Liver (tissue), 9 donors: ENCODE data around the gene SLC6A12. TPM values are rescaled to one million over a fixed set of nuclear protein-coding genes. Genes with fewer than 3 reads are reported as not detected.

ENCODE experiments used
- DNase-seq: peaks from one replicate; pipeline ENCODE4 v3.0.0-alpha.2; 2017; ENCODE audit warnings: low spot score
- H3K27ac ChIP-seq, 2 donors: one replicate each; pipeline ENCODE4 v1.7.0; 2013; ENCODE audit warnings: inconsistent platforms in 2 of 2, low read length in 2 of 2, control low read depth in 1 of 2, low read depth in 1 of 2, mild to moderate bottlenecking in 1 of 2
- H3K27me3 ChIP-seq, 4 donors: one replicate each; pipeline versions ENCODE4 v1.6.1 to v1.7.0; 2013; ENCODE audit warnings: low read length in 3 of 4, inconsistent platforms in 1 of 4, mild to moderate bottlenecking in 1 of 4, moderate library complexity in 1 of 4; ENCODE audit not compliant: control insufficient read depth in 4 of 4, insufficient read depth in 4 of 4
- H3K36me3 ChIP-seq, 4 donors: one replicate each; pipeline versions ENCODE4 v1.6.1 to v1.7.0; 2013; ENCODE audit warnings: low read length in 3 of 4, mild to moderate bottlenecking in 3 of 4, low read depth in 1 of 4, moderate library complexity in 1 of 4; ENCODE audit not compliant: control insufficient read depth in 4 of 4, insufficient read depth in 3 of 4
- H3K4me1 ChIP-seq, 4 donors: one replicate each; pipeline versions ENCODE4 v1.6.1 to v1.7.0; 2013; ENCODE audit warnings: low read length in 3 of 4, mild to moderate bottlenecking in 3 of 4, moderate library complexity in 1 of 4; ENCODE audit not compliant: control insufficient read depth in 4 of 4, insufficient read depth in 4 of 4
- H3K4me3 ChIP-seq, 3 donors: one replicate each; pipeline versions ENCODE4 v1.6.1 to v1.7.0; 2013; ENCODE audit warnings: low read length in 3 of 3, control low read depth in 1 of 3, low read depth in 1 of 3, mild to moderate bottlenecking in 1 of 3
- H3K9ac ChIP-seq, 2 donors: one replicate each; pipeline ENCODE4 v1.7.0; 2013; ENCODE audit warnings: low read length in 2 of 2, mild to moderate bottlenecking in 2 of 2, moderate library complexity in 2 of 2, control low read depth in 1 of 2, low read depth in 1 of 2
- H3K9me3 ChIP-seq, 4 donors: one replicate each; pipeline versions ENCODE4 v1.6.1 to v1.7.0; 2013; ENCODE audit warnings: low read length in 3 of 4; ENCODE audit not compliant: control insufficient read depth in 4 of 4
- EGR1 ChIP-seq, 2 donors: IDR thresholded peaks; 2 replicates each; pipeline ENCODE4 v1.6.1; 2016 to 2018; ENCODE audit warnings: antibody characterized with exemption in 2 of 2, low read depth in 2 of 2
- FOXA1 ChIP-seq: IDR thresholded peaks from 2 replicates; pipeline ENCODE4 v1.6.1; 2016; ENCODE audit warnings: antibody characterized with exemption
- GABPA ChIP-seq, 2 donors: IDR thresholded peaks in 1 of 2; conservative IDR thresholded peaks in 1 of 2; 2 replicates each; pipeline ENCODE4 v1.6.1; 2016; ENCODE audit warnings: antibody characterized with exemption in 2 of 2, mild to moderate bottlenecking in 1 of 2, moderate library complexity in 1 of 2
- HNF4G ChIP-seq: IDR thresholded peaks from 2 replicates; pipeline ENCODE4 v1.6.1; 2016; ENCODE audit warnings: antibody characterized with exemption
- JUND ChIP-seq, 2 donors: IDR thresholded peaks; 2 replicates each; pipeline ENCODE4 v1.6.1; 2016; ENCODE audit warnings: antibody characterized with exemption in 2 of 2
- NR2F2 ChIP-seq: IDR thresholded peaks from 2 replicates; pipeline ENCODE4 v1.6.1; 2016; ENCODE audit warnings: antibody characterized with exemption
- RAD21 ChIP-seq, 2 donors: IDR thresholded peaks; 2 replicates each; pipeline ENCODE4 v1.6.1; 2016; ENCODE audit warnings: antibody characterized with exemption in 2 of 2, mild to moderate bottlenecking in 2 of 2
- RXRA ChIP-seq, 2 donors: IDR thresholded peaks; 2 replicates each; pipeline ENCODE4 v1.6.1; 2017 to 2018; ENCODE audit warnings: antibody characterized with exemption in 2 of 2, mild to moderate bottlenecking in 1 of 2
- SP1 ChIP-seq: IDR thresholded peaks from 2 replicates; pipeline ENCODE4 v1.6.1; 2018; ENCODE audit warnings: antibody characterized with exemption, mild to moderate bottlenecking
- TAF1 ChIP-seq: conservative IDR thresholded peaks from 2 replicates; pipeline ENCODE4 v1.6.1; 2016; ENCODE audit warnings: antibody characterized with exemption, mild to moderate bottlenecking
- whole genome bisulfite sequencing: extraction: QIAGEN DNeasy Blood & Tissue Kit; methylation state at CpG from one replicate; pipeline ENCODE4 v1.1.7; 2013; 5-methylcytosine and 5-hydroxymethylcytosine counted together
- polyA plus RNA-seq, 2 donors: library from polyadenylated mRNA; stranded (reverse) in 1 of 2; unstranded in 1 of 2; fragments of 200-250 nt in 1 of 2; fragments of >200 nt in 1 of 2; fragmentation: Nextera tagmentation in 1 of 2; extraction: Ambion mirVana in 1 of 2; gene quantifications; one replicate each; pipeline versions ENCODE4 v1.2.1 to v1.2.3, GENCODE V29; 2013 to 2015
- total RNA-seq, 2 donors: library from RNA; depleted of rRNA; stranded (reverse); fragments of >200 nt; gene quantifications; one replicate each; pipeline ENCODE4 v1.2.3, GENCODE V29; 2014
- TF ChIP-seq, protein P1 (sequence below): IDR thresholded peaks from 2 replicates; pipeline ENCODE4 v1.6.1; 2016; ENCODE audit warnings: antibody characterized with exemption, mild to moderate bottlenecking
- TF ChIP-seq, protein P2 (sequence below): fragments of 150-350 bp; IDR thresholded peaks from 2 replicates; pipeline ENCODE4 v1.5.1; 2017; ENCODE audit warnings: improper control_type of control experiment, low read depth, low read length; ENCODE audit not compliant: missing input control
- TF ChIP-seq, protein P3 (sequence below): IDR thresholded peaks from 2 replicates; pipeline ENCODE4 v1.6.1; 2016; ENCODE audit warnings: antibody characterized with exemption
- TF ChIP-seq, protein P4 (sequence below): IDR thresholded peaks from 2 replicates; pipeline ENCODE4 v1.6.1; 2016; ENCODE audit warnings: antibody characterized with exemption
- TF ChIP-seq, protein P5 (sequence below): IDR thresholded peaks from 2 replicates; pipeline ENCODE4 v1.6.1; 2016; ENCODE audit warnings: antibody characterized with exemption
- donor health status: healthy.
- donor health status: healthy.
- donor health status: healthy.
- donor health status: healthy.
- donor health status: healthy.

Gene SLC6A12
- total and polyA plus RNA-seq, 4 donors = 18.2 to 30.3 (median 23.2) TPM

DNA sequence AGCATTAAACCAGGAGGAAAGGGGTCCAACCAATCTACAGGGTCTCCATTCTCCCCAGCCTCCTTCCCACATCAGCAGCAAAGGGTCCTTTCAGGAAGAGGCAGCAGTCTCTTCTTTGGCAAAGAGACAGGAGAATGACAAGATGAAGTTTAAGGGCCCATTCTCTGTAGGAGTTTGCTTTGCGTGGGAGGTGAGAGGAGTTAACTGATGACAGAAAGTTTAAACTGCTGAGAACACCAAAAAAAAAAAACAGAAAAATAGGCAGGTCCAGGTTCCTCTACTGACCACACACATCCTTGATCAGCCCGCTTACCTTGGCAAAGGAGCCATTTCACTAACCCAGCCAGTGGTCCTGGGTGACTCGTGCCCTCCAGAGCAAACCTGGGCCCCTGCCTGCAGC lies 43.0 kb upstream of the SLC6A12 start:
- no peak overlapping the region for H3K27ac ChIP-seq
- H3K4me3 ChIP-seq = no peak overlapping the region
- no peak overlapping the region for H3K9ac ChIP-seq
- peaks cover 0 to 2% (median 0%) of the 10 kb centered on the region in 4 donors for H3K27me3 ChIP-seq
- WGBS = 94% methylated on average over 3 of the region's 3 CpGs
- H3K9me3 ChIP-seq = no peaks in the 10 kb centered on the region
- H3K36me3 ChIP-seq = no peaks in the 10 kb centered on the region
- peaks cover 3 to 16% (median 5%) of the 10 kb centered on the region in 4 donors for H3K4me1 ChIP-seq
- TF ChIP-seq, protein P1, sequence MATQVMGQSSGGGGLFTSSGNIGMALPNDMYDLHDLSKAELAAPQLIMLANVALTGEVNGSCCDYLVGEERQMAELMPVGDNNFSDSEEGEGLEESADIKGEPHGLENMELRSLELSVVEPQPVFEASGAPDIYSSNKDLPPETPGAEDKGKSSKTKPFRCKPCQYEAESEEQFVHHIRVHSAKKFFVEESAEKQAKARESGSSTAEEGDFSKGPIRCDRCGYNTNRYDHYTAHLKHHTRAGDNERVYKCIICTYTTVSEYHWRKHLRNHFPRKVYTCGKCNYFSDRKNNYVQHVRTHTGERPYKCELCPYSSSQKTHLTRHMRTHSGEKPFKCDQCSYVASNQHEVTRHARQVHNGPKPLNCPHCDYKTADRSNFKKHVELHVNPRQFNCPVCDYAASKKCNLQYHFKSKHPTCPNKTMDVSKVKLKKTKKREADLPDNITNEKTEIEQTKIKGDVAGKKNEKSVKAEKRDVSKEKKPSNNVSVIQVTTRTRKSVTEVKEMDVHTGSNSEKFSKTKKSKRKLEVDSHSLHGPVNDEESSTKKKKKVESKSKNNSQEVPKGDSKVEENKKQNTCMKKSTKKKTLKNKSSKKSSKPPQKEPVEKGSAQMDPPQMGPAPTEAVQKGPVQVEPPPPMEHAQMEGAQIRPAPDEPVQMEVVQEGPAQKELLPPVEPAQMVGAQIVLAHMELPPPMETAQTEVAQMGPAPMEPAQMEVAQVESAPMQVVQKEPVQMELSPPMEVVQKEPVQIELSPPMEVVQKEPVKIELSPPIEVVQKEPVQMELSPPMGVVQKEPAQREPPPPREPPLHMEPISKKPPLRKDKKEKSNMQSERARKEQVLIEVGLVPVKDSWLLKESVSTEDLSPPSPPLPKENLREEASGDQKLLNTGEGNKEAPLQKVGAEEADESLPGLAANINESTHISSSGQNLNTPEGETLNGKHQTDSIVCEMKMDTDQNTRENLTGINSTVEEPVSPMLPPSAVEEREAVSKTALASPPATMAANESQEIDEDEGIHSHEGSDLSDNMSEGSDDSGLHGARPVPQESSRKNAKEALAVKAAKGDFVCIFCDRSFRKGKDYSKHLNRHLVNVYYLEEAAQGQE = no peak
- TF ChIP-seq TAF1 = no peak
- TF ChIP-seq, protein P2, sequence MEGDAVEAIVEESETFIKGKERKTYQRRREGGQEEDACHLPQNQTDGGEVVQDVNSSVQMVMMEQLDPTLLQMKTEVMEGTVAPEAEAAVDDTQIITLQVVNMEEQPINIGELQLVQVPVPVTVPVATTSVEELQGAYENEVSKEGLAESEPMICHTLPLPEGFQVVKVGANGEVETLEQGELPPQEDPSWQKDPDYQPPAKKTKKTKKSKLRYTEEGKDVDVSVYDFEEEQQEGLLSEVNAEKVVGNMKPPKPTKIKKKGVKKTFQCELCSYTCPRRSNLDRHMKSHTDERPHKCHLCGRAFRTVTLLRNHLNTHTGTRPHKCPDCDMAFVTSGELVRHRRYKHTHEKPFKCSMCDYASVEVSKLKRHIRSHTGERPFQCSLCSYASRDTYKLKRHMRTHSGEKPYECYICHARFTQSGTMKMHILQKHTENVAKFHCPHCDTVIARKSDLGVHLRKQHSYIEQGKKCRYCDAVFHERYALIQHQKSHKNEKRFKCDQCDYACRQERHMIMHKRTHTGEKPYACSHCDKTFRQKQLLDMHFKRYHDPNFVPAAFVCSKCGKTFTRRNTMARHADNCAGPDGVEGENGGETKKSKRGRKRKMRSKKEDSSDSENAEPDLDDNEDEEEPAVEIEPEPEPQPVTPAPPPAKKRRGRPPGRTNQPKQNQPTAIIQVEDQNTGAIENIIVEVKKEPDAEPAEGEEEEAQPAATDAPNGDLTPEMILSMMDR = no peak
- no peak for TF ChIP-seq RXRA (IDR thresholded peaks at IDR 0.05)
- TF ChIP-seq RAD21 (IDR thresholded peaks at IDR 0.05) = no peak
- no peak for TF ChIP-seq JUND (IDR thresholded peaks at IDR 0.05)
- TF ChIP-seq, protein P3, sequence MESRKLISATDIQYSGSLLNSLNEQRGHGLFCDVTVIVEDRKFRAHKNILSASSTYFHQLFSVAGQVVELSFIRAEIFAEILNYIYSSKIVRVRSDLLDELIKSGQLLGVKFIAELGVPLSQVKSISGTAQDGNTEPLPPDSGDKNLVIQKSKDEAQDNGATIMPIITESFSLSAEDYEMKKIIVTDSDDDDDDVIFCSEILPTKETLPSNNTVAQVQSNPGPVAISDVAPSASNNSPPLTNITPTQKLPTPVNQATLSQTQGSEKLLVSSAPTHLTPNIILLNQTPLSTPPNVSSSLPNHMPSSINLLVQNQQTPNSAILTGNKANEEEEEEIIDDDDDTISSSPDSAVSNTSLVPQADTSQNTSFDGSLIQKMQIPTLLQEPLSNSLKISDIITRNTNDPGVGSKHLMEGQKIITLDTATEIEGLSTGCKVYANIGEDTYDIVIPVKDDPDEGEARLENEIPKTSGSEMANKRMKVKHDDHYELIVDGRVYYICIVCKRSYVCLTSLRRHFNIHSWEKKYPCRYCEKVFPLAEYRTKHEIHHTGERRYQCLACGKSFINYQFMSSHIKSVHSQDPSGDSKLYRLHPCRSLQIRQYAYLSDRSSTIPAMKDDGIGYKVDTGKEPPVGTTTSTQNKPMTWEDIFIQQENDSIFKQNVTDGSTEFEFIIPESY = no peak
- TF ChIP-seq HNF4G = no peak
- TF ChIP-seq SP1 = no peak
- TF ChIP-seq, protein P4, sequence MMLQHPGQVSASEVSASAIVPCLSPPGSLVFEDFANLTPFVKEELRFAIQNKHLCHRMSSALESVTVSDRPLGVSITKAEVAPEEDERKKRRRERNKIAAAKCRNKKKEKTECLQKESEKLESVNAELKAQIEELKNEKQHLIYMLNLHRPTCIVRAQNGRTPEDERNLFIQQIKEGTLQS = no peak
- DNase-seq = no peak

DNA sequence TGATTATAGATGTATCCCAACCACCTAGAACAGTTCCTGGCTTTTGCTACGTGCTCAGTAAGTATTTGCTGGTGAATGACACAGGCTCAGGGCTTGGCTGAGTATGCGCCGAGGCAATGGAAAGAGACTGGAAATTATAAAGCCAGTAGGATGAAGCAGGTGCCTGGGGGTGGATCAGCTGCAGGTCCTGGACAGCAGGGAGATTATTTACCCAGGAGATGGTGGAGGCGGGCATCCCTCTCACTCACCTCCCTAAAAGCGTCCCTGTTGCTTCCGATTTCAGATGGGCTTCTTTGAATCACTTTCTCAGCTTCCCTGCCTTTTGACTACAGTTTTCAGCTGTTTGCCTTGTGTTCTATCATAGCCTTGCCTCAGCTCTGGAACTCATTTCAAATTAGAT lies 42.3 kb upstream of the SLC6A12 start:
- Histone ChIP-seq H3K9ac (no peak overlapping the region), H3K4me3 (no peak overlapping the region), H3K4me1 (peaks cover 3 to 16% (median 5%) of the 10 kb centered on the region in 4 donors), H3K9me3 (no peaks in the 10 kb centered on the region), H3K27me3 (peaks cover 0 to 2% (median 0%) of the 10 kb centered on the region in 4 donors), H3K36me3 (no peaks in the 10 kb centered on the region), H3K27ac (no peak overlapping the region)
- WGBS = 95% methylated on average over 6 of the region's 6 CpGs
- DNase-seq = no peak
- TF ChIP-seq EGR1 (IDR thresholded peaks at IDR 0.05; ENCODE audit: low read depth in 2 of 2) = no peak
- TF ChIP-seq, protein P3 = no peak
- no peak for TF ChIP-seq NR2F2
- TF ChIP-seq, protein P2 = no peak
- TF ChIP-seq SP1 = no peak
- no peak for TF ChIP-seq HNF4G
- no peak for TF ChIP-seq RAD21 (IDR thresholded peaks at IDR 0.05)
- TF ChIP-seq, protein P1 = no peak
- TF ChIP-seq, protein P5, sequence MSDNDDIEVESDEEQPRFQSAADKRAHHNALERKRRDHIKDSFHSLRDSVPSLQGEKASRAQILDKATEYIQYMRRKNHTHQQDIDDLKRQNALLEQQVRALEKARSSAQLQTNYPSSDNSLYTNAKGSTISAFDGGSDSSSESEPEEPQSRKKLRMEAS = no peak
- no peak for TF ChIP-seq GABPA (IDR thresholded peaks at IDR 0.05 in 1 of 2, conservative IDR thresholded peaks at IDR 0.05 in 1 of 2)
- TF ChIP-seq RXRA (IDR thresholded peaks at IDR 0.05) = no peak
- TF ChIP-seq FOXA1 = no peak
